Neural cell (in vitro differentiated cells): Measurements from ENCODE around the gene ZNF148.

Source experiments
- EP300 ChIP-seq: fragments of 450-650 bp; conservative IDR thresholded peaks from 2 replicates; pipeline ENCODE4 v1.6.1; 2014; ENCODE audit warnings: antibody characterized with exemption, mild to moderate bottlenecking, moderate library complexity; ENCODE audit not compliant: poor library complexity, severe bottlenecking
- EZH2 ChIP-seq: fragments of 200-600, 300-800 bp; shearing (Covaris generic), sonication (generic); IDR thresholded peaks from 2 replicates; pipeline ENCODE4 v1.6.1; 2014; ENCODE audit warnings: antibody characterized with exemption, low read length, borderline replicate concordance, mild to moderate bottlenecking; ENCODE audit not compliant: insufficient read depth, poor library complexity, severe bottlenecking
- POLR2AphosphoS5 ChIP-seq: IDR thresholded peaks from 2 replicates; pipeline ENCODE4 v1.6.1; 2012
- TAF1 ChIP-seq: IDR thresholded peaks from 2 replicates; pipeline ENCODE4 v1.6.1; 2012; ENCODE audit warnings: low read depth
- TF ChIP-seq, protein P1 (sequence below): fragments of 450-650 bp; IDR thresholded peaks from 2 replicates; pipeline ENCODE4 v1.5.1; 2014; ENCODE audit warnings: antibody characterized with exemption, mild to moderate bottlenecking, moderate library complexity; ENCODE audit not compliant: poor library complexity, severe bottlenecking
- TF ChIP-seq, protein P2 (sequence below): IDR thresholded peaks from 2 replicates; pipeline ENCODE4 v1.6.1; 2012; ENCODE audit warnings: borderline replicate concordance

DNA sequence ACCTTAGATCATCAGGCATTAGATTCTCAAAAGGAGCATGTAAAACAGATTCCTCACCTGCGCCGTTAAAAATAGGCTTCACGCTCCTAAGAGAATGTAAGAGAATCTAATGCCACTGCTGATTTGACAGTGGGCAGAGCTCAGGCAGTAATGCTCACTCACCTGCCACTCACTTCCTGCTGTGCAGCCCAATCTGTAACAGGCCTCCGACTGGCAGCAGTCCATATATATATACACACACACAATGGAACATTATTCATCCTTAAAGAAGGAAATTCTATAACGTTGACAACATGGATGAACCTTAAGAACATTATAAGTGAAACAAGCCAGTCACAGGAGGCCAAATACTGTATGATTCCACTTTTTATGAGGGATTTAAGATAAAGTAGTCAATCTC is 24.5 kb downstream of the ZNF148 start:
- no peak for TF ChIP-seq EZH2
- no peak for TF ChIP-seq TAF1
- no peak for TF ChIP-seq EP300
- TF ChIP-seq, protein P1, sequence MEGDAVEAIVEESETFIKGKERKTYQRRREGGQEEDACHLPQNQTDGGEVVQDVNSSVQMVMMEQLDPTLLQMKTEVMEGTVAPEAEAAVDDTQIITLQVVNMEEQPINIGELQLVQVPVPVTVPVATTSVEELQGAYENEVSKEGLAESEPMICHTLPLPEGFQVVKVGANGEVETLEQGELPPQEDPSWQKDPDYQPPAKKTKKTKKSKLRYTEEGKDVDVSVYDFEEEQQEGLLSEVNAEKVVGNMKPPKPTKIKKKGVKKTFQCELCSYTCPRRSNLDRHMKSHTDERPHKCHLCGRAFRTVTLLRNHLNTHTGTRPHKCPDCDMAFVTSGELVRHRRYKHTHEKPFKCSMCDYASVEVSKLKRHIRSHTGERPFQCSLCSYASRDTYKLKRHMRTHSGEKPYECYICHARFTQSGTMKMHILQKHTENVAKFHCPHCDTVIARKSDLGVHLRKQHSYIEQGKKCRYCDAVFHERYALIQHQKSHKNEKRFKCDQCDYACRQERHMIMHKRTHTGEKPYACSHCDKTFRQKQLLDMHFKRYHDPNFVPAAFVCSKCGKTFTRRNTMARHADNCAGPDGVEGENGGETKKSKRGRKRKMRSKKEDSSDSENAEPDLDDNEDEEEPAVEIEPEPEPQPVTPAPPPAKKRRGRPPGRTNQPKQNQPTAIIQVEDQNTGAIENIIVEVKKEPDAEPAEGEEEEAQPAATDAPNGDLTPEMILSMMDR: no peak
- TF ChIP-seq POLR2AphosphoS5: no peak
- TF ChIP-seq, protein P2, sequence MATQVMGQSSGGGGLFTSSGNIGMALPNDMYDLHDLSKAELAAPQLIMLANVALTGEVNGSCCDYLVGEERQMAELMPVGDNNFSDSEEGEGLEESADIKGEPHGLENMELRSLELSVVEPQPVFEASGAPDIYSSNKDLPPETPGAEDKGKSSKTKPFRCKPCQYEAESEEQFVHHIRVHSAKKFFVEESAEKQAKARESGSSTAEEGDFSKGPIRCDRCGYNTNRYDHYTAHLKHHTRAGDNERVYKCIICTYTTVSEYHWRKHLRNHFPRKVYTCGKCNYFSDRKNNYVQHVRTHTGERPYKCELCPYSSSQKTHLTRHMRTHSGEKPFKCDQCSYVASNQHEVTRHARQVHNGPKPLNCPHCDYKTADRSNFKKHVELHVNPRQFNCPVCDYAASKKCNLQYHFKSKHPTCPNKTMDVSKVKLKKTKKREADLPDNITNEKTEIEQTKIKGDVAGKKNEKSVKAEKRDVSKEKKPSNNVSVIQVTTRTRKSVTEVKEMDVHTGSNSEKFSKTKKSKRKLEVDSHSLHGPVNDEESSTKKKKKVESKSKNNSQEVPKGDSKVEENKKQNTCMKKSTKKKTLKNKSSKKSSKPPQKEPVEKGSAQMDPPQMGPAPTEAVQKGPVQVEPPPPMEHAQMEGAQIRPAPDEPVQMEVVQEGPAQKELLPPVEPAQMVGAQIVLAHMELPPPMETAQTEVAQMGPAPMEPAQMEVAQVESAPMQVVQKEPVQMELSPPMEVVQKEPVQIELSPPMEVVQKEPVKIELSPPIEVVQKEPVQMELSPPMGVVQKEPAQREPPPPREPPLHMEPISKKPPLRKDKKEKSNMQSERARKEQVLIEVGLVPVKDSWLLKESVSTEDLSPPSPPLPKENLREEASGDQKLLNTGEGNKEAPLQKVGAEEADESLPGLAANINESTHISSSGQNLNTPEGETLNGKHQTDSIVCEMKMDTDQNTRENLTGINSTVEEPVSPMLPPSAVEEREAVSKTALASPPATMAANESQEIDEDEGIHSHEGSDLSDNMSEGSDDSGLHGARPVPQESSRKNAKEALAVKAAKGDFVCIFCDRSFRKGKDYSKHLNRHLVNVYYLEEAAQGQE: no peak
